GM13977 (cell line): ENCODE results near the gene CREBBP.

Experiments
- DNase-seq: peaks from one replicate; pipeline ENCODE4 v3.0.0; 2012; ENCODE audit warnings: low spot score
- CTCF ChIP-seq: IDR thresholded peaks from 2 replicates; pipeline ENCODE4 v1.5.1; 2012; ENCODE audit warnings: mild to moderate bottlenecking, control low read depth; ENCODE audit not compliant: insufficient read depth; ENCODE audit errors: extremely low read depth, missing control alignments
- in situ Hi-C: fragments of 300-500 bp; cut with MboI; formaldehyde crosslinking; loops from one replicate; pipeline ENCODE4 v1.12.0; 2022; ENCODE audit warnings: low sequenced_read_pairs, low pct_unique_long_range_greater_than_20kb, mixed read lengths, inconsistent platforms; ENCODE audit not compliant: unreplicated experiment

The CREBBP gene

GRCh38 chr16:3821184-3821583 lies 59.3 kb downstream of the CREBBP start:
- in situ Hi-C loops: no loop called here
- no peak for DNase-seq
- no peak for TF ChIP-seq CTCF

GRCh38 chr16:3819746-3820724 lies 60.5 kb downstream of the CREBBP start:
- in situ Hi-C loops: no loop called here
- no peak for TF ChIP-seq CTCF
- DNase-seq: no peak

GRCh38 chr16:3819175-3819527 lies 61.4 kb downstream of the CREBBP start:
- no peak for DNase-seq
- TF ChIP-seq CTCF: no peak
- in situ Hi-C loops: no loop called here

GRCh38 chr16:3816326-3816725 lies 64.2 kb downstream of the CREBBP start:
- DNase-seq: no peak
- in situ Hi-C loops: no loop called here
- TF ChIP-seq CTCF: no peak

GRCh38 chr16:3814755-3815154 lies 65.8 kb downstream of the CREBBP start:
- no peak for TF ChIP-seq CTCF
- in situ Hi-C loops: no loop called here
- DNase-seq: no peak

GRCh38 chr16:3812469-3813172 lies 67.9 kb downstream of the CREBBP start:
- no peak for DNase-seq
- in situ Hi-C loops: no loop called here
- TF ChIP-seq CTCF: no peak
